HepG2 (cell line): ENCODE results near the gene CTSA. TPM values are rescaled to one million over a fixed set of nuclear protein-coding genes. Genes with fewer than 3 reads are reported as not detected.

Experiments
- ARNT2 ChIP-seq: sonication (generic); formaldehyde crosslinking; IDR thresholded peaks from 2 replicates; pipeline ENCODE4 v1.8.0; 2022; ENCODE audit warnings: mild to moderate bottlenecking, low read depth, missing genetic modification reagents, moderate library complexity
- DNMT3B ChIP-seq: conservative IDR thresholded peaks from 2 replicates; pipeline ENCODE4 v1.6.1; 2016; ENCODE audit warnings: missing biosample characterization, control low read depth
- EZH2 ChIP-seq: conservative IDR thresholded peaks from 2 replicates; pipeline ENCODE4 v1.6.1; 2012; ENCODE audit warnings: mild to moderate bottlenecking, low read depth, low read length, moderate library complexity
- GTF3A ChIP-seq: sonication (generic); formaldehyde crosslinking; conservative IDR thresholded peaks from 2 replicates; pipeline ENCODE4 v1.4.0; 2020; ENCODE audit warnings: mild to moderate bottlenecking, missing genetic modification reagents
- LCORL ChIP-seq, 2 experiments: fragments of 450-650 bp in 1 of 2; sonication (generic) in 1 of 2; formaldehyde crosslinking in 1 of 2; IDR thresholded peaks; 2 replicates each; pipeline versions ENCODE4 v1.5.0 to v1.6.1; 2017 to 2020; ENCODE audit warnings: antibody characterized with exemption in 1 of 2, missing genetic modification reagents in 1 of 2
- NFE2 ChIP-seq: sonication (generic); formaldehyde crosslinking; IDR thresholded peaks from 2 replicates; pipeline ENCODE4 v1.4.0; 2020; ENCODE audit warnings: missing genetic modification reagents
- RBM39 ChIP-seq: fragments of 200-400 bp; formaldehyde crosslinking; IDR thresholded peaks from one replicate; pipeline ENCODE4 v1.6.1; 2018; ENCODE audit warnings: antibody characterized with exemption, mild to moderate bottlenecking, low read depth, low read length; ENCODE audit not compliant: poor library complexity, severe bottlenecking
- SPEN ChIP-seq: sonication (generic); formaldehyde crosslinking; IDR thresholded peaks from 2 replicates; pipeline ENCODE4 v1.5.1; 2020; ENCODE audit warnings: low read depth, mild to moderate bottlenecking, missing genetic modification reagents
- UBTF ChIP-seq: sonication (generic); formaldehyde crosslinking; IDR thresholded peaks from 2 replicates; pipeline ENCODE4 v1.4.0; 2020; ENCODE audit warnings: mild to moderate bottlenecking, missing genetic modification reagents
- YY1 ChIP-seq: IDR thresholded peaks from 2 replicates; pipeline ENCODE4 v1.6.1; 2011; ENCODE audit warnings: low read length, low read depth, moderate library complexity, mild to moderate bottlenecking; ENCODE audit not compliant: insufficient read depth, insufficient replicate concordance
- ZBTB14 ChIP-seq: sonication (generic); formaldehyde crosslinking; IDR thresholded peaks from 2 replicates; pipeline ENCODE4 v1.4.0; 2020; ENCODE audit warnings: missing genetic modification reagents
- ZFP91 ChIP-seq: sonication (generic); formaldehyde crosslinking; IDR thresholded peaks from 2 replicates; pipeline ENCODE4 v1.9.0; 2022; ENCODE audit warnings: missing genetic modification reagents, mild to moderate bottlenecking, borderline replicate concordance
- ZNF251 ChIP-seq: sonication (generic); formaldehyde crosslinking; IDR thresholded peaks from 2 replicates; pipeline ENCODE4 v1.9.0; 2021; ENCODE audit warnings: mild to moderate bottlenecking, missing genetic modification reagents
- ZNF30 ChIP-seq: sonication (generic); formaldehyde crosslinking; IDR thresholded peaks from 2 replicates; pipeline ENCODE4 v1.5.0; 2020; ENCODE audit warnings: mild to moderate bottlenecking, missing genetic modification reagents
- ZNF543 ChIP-seq: sonication (generic); formaldehyde crosslinking; IDR thresholded peaks from 2 replicates; pipeline ENCODE4 v1.4.0; 2020; ENCODE audit warnings: mild to moderate bottlenecking, missing genetic modification reagents
- ZNF562 ChIP-seq: sonication (generic); formaldehyde crosslinking; IDR thresholded peaks from 2 replicates; pipeline ENCODE4 v1.8.0; 2022; ENCODE audit warnings: missing genetic modification reagents, borderline replicate concordance
- ZNF629 ChIP-seq: sonication (generic); formaldehyde crosslinking; conservative IDR thresholded peaks from 2 replicates; pipeline ENCODE4 v1.5.0; 2020; ENCODE audit warnings: missing genetic modification reagents
- ZNF746 ChIP-seq: sonication (generic); formaldehyde crosslinking; IDR thresholded peaks from 2 replicates; pipeline ENCODE4 v1.8.0; 2022; ENCODE audit warnings: mild to moderate bottlenecking, missing genetic modification reagents
- ZNF816 ChIP-seq: sonication (generic); formaldehyde crosslinking; IDR thresholded peaks from 2 replicates; pipeline ENCODE4 v1.8.0; 2022; ENCODE audit warnings: missing genetic modification reagents, mild to moderate bottlenecking, borderline replicate concordance
- ZNF839 ChIP-seq: sonication (generic); formaldehyde crosslinking; IDR thresholded peaks from 2 replicates; pipeline ENCODE4 v1.4.0; 2020; ENCODE audit warnings: missing genetic modification reagents, mild to moderate bottlenecking, borderline replicate concordance
- polyA plus RNA-seq, 8 experiments: library from polyadenylated mRNA; depleted of rRNA in 3 of 8; stranded (reverse) in 7 of 8; unstranded in 1 of 8; fragments of >200 nt; fragmentation: Illumina TruSeq in 4 of 8; extraction: Trizol in 4 of 8; gene quantifications; 2 replicates each; pipeline versions ENCODE4 v1.2.1 to v1.2.3, GENCODE V29; 2011 to 2016; ENCODE audit warnings: low read depth in 4 of 8, missing spikeins in 1 of 8, mixed read lengths in 1 of 8; ENCODE audit not compliant: insufficient read depth in 1 of 8
- total RNA-seq, 5 experiments: library from RNA; depleted of rRNA; stranded (reverse); fragments of >200 nt; fragmentation: Illumina TruSeq; extraction: Trizol; gene quantifications; 2 replicates each; pipeline ENCODE4 v1.2.3, GENCODE V29; 2016; ENCODE audit warnings: low read depth in 1 of 5
- TF ChIP-seq, protein P1 (sequence below): sonication (generic); formaldehyde crosslinking; IDR thresholded peaks from 2 replicates; pipeline ENCODE4 v1.8.0; 2022; ENCODE audit warnings: mild to moderate bottlenecking, missing genetic modification reagents, borderline replicate concordance

The CTSA gene
- total and polyA plus RNA-seq, 2 of the 13 experiments (the other 11 are each of a cell fraction or from before 2014, with no cell fraction given), result 202 to 231 TPM

DNA sequence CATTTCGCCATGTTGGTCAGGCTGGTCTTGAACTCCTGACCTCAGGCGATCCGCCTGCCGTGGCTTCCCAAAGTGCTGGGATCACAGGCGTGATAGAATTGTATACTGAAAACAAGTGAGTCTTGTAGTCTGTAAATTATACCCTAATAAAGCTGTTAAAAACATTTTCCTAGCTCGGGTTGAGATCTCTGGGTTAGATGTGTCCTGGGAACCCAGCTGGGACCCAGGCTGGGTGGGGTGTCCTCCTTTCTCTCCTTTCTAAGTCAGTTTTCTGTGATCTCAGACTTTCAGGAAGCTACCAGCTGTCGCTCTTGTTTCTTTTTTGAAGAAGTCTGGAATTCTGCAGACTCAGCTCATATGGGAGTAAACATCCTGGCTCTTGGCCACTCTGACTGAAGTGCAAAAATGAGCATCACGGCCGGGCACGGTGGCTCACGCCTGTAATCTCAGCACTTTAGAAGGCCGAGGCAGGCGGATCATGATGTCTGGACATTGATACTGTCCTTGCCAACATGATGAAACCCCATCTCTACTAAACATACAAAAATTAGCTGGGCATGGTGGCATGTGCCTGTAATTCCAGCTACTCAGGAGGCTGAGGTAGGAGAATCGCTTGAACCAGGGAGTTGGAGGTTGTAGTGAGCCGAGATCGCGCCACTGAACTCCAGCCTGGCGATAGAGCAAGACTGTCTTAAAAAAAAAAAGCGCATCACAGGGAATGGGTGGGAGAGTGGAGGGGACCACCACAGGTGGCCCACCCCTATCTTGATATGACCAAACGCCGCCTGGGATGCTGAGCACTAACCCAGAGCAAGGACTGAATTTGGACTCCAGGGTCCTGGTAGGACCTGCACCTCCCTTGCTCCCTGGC lies 33.5 kb downstream of the CTSA start (continued):
- TF ChIP-seq UBTF (peak; percentile 37; the same call in 1 of the 2 replicates), ZNF839 (CRISPR knock-in tag) (peak; percentile 25; the same call in 1 of the 2 replicates), ZNF816 (CRISPR knock-in tag) (peak; percentile 59; the same call in 1 of the 2 replicates), DNMT3B (CRISPR knock-in tag) (no peak), ZFP91 (CRISPR knock-in tag) (no peak), GTF3A (no peak), ZNF543 (CRISPR knock-in tag) (0 out of 2 replicates have a peak, but pooled peaks have one; percentile 22), LCORL (IDR thresholded peaks at IDR 0.05) (no peak), LCORL (CRISPR knock-in tag; IDR thresholded peaks at IDR 0.05) (0 out of 2 replicates have a peak, but pooled peaks have one; percentile 33), YY1 (no peak), ZNF746 (CRISPR knock-in tag) (0 out of 2 replicates have a peak, but pooled peaks have one; percentile 35), ZNF629 (CRISPR knock-in tag) (no peak), ZNF562 (CRISPR knock-in tag) (no peak), RBM39 (no peak), ZBTB14 (CRISPR knock-in tag) (no peak), ZNF251 (CRISPR knock-in tag) (no peak), NFE2 (no peak), SPEN (peak; percentile 37; the same call in 1 of the 2 replicates), ZNF30 (CRISPR knock-in tag) (no peak), ARNT2 (CRISPR knock-in tag) (no peak), EZH2 (no peak)
- TF ChIP-seq, protein P1, sequence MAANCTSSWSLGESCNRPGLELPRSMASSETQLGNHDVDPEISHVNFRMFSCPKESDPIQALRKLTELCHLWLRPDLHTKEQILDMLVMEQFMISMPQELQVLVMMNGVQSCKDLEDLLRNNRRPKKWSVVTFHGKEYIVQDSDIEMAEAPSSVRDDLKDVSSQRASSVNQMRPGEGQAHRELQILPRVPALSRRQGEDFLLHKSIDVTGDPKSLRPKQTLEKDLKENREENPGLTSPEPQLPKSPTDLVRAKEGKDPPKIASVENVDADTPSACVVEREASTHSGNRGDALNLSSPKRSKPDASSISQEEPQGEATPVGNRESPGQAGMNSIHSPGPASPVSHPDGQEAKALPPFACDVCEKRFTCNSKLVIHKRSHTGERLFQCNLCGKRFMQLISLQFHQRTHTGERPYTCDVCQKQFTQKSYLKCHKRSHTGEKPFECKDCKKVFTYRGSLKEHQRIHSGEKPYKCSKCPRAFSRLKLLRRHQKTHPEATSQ, result no peak
